Neural cell (in vitro differentiated cells): ENCODE results near the gene RPS6KA5. TPM values are rescaled to one million over a fixed set of nuclear protein-coding genes. Genes with fewer than 3 reads are reported as not detected.

Source experiments
- H2AFZ ChIP-seq: fragments of 200-600, 300-800 bp; sonication (generic), shearing (Covaris generic); 2 replicates; pipeline ENCODE4 v1.6.0; 2014; ENCODE audit warnings: low read depth, mild to moderate bottlenecking, antibody characterized with exemption, low read length, moderate library complexity
- H3F3A ChIP-seq: fragments of 200-600 bp; shearing (Covaris generic); 2 replicates; pipeline ENCODE4 v1.6.1; 2016; ENCODE audit warnings: mild to moderate bottlenecking, moderate library complexity, mixed read lengths, antibody characterized with exemption, low read length; ENCODE audit not compliant: insufficient read depth, poor library complexity, severe bottlenecking
- H3K27ac ChIP-seq: fragments of 200-600, 300-800 bp; sonication (generic), shearing (Covaris generic); 2 replicates; pipeline ENCODE4 v1.5.1; 2014; ENCODE audit warnings: mild to moderate bottlenecking, low read length, moderate library complexity
- H3K27me3 ChIP-seq: fragments of 300-800, 200-600 bp; sonication (generic), shearing (Covaris generic); 2 replicates; pipeline ENCODE4 v1.6.0; 2014; ENCODE audit warnings: mild to moderate bottlenecking, low read depth, low read length, moderate library complexity; ENCODE audit not compliant: insufficient read depth
- H3K36me3 ChIP-seq: fragments of 300-800, 200-600 bp; sonication (generic), shearing (Covaris generic); 2 replicates; pipeline ENCODE4 v1.5.1; 2014; ENCODE audit warnings: mild to moderate bottlenecking, antibody characterized with exemption, low read length, moderate library complexity; ENCODE audit not compliant: insufficient read depth
- H3K4me2 ChIP-seq: fragments of 300-800, 200-600 bp; sonication (generic), shearing (Covaris generic); 2 replicates; pipeline ENCODE4 v1.6.0; 2014; ENCODE audit warnings: mild to moderate bottlenecking, low read length
- H3K4me3 ChIP-seq: fragments of 300-800, 200-600 bp; sonication (generic), shearing (Covaris generic); 2 replicates; pipeline ENCODE4 v1.5.1; 2014; ENCODE audit warnings: mild to moderate bottlenecking, low read length, moderate library complexity
- H3K79me2 ChIP-seq: fragments of 200-600 bp; shearing (Covaris generic); replicated peaks from 2 replicates; pipeline ENCODE4 v1.6.0; 2014; ENCODE audit warnings: mild to moderate bottlenecking, low read length, moderate library complexity; ENCODE audit not compliant: insufficient read depth
- H3K9ac ChIP-seq: fragments of 300-800, 200-600 bp; sonication (generic), shearing (Covaris generic); 2 replicates; pipeline ENCODE4 v1.6.1; 2016; ENCODE audit warnings: mild to moderate bottlenecking, low read length, mixed read lengths
- H3K9me2 ChIP-seq: fragments of 200-600 bp; shearing (Covaris generic); 2 replicates; pipeline ENCODE4 v1.6.1; 2016; ENCODE audit warnings: mild to moderate bottlenecking, low read length, mixed read lengths; ENCODE audit not compliant: insufficient read depth
- H3K9me3 ChIP-seq: fragments of 200-600, 300-800 bp; sonication (generic), shearing (Covaris generic); 2 replicates; pipeline ENCODE4 v1.6.1; 2016; ENCODE audit warnings: mild to moderate bottlenecking, mixed run types, low read length, moderate library complexity, mixed read lengths
- H4K20me1 ChIP-seq: fragments of 200-600 bp; shearing (Covaris generic); 2 replicates; pipeline ENCODE4 v1.6.1; 2016; ENCODE audit warnings: mild to moderate bottlenecking, mixed run types; ENCODE audit not compliant: insufficient read depth
- EP300 ChIP-seq: fragments of 450-650 bp; conservative IDR thresholded peaks from 2 replicates; pipeline ENCODE4 v1.6.1; 2014; ENCODE audit warnings: antibody characterized with exemption, mild to moderate bottlenecking, moderate library complexity; ENCODE audit not compliant: poor library complexity, severe bottlenecking
- EZH2 ChIP-seq: fragments of 200-600, 300-800 bp; shearing (Covaris generic), sonication (generic); IDR thresholded peaks from 2 replicates; pipeline ENCODE4 v1.6.1; 2014; ENCODE audit warnings: antibody characterized with exemption, low read length, borderline replicate concordance, mild to moderate bottlenecking; ENCODE audit not compliant: insufficient read depth, poor library complexity, severe bottlenecking
- MXI1 ChIP-seq: fragments of 450-650 bp; conservative IDR thresholded peaks from 2 replicates; pipeline ENCODE4 v1.6.1; 2014; ENCODE audit warnings: antibody characterized with exemption, mild to moderate bottlenecking; ENCODE audit not compliant: poor library complexity, severe bottlenecking
- POLR2AphosphoS5 ChIP-seq: IDR thresholded peaks from 2 replicates; pipeline ENCODE4 v1.6.1; 2012
- RAD21 ChIP-seq: fragments of 450-650 bp; conservative IDR thresholded peaks from 2 replicates; pipeline ENCODE4 v1.6.1; 2014; ENCODE audit warnings: antibody characterized with exemption, mild to moderate bottlenecking, moderate library complexity
- SMC3 ChIP-seq: fragments of 450-650 bp; conservative IDR thresholded peaks from 2 replicates; pipeline ENCODE4 v1.6.1; 2014; ENCODE audit warnings: antibody characterized with exemption, mild to moderate bottlenecking, moderate library complexity; ENCODE audit not compliant: poor library complexity
- TAF1 ChIP-seq: IDR thresholded peaks from 2 replicates; pipeline ENCODE4 v1.6.1; 2012; ENCODE audit warnings: low read depth
- polyA plus RNA-seq: library from polyadenylated mRNA; depleted of rRNA; stranded (reverse); fragments of >200 nt; gene quantifications from 2 replicates; pipeline ENCODE4 v1.2.3, GENCODE V29; 2014
- TF ChIP-seq, protein P1 (sequence below): IDR thresholded peaks from 2 replicates; pipeline ENCODE4 v1.6.1; 2012; ENCODE audit warnings: borderline replicate concordance
- TF ChIP-seq, protein P2 (sequence below): fragments of 450-650 bp; IDR thresholded peaks from 2 replicates; pipeline ENCODE4 v1.5.1; 2014; ENCODE audit warnings: antibody characterized with exemption, mild to moderate bottlenecking, moderate library complexity; ENCODE audit not compliant: poor library complexity, severe bottlenecking

The RPS6KA5 gene
- polyA plus RNA-seq, 1 donor from 2014 or later = 6.3 TPM

DNA sequence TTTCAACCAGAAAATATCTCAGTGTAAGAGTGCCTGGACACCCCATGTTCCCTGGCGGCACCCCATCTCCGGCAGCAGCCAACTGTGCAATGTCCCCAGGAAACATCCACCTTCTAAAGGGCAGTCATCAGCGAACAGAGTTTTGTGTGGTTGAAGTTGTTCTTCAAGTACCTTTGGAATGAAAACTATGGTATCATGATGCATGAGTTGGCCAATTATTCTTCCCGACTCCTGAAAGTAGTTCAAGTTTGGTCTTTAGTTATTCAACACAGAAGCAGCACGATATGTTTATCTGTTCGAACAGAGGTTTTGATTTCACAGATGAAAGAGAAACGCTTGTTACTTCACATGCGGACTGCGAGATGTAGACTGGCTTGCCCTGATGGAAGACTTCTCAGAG lies 223.1 kb downstream of the RPS6KA5 start:
- no peak overlapping the region for H3K4me3 ChIP-seq
- no peaks in the 10 kb centered on the region for H3K27me3 ChIP-seq
- H3K9me2 ChIP-seq = no peaks in the 10 kb centered on the region
- TF ChIP-seq POLR2AphosphoS5 (no peak), TAF1 (no peak), EP300 (no peak), SMC3 (no peak), RAD21 (no peak), EZH2 (no peak), MXI1 (no peak)
- TF ChIP-seq, protein P1, sequence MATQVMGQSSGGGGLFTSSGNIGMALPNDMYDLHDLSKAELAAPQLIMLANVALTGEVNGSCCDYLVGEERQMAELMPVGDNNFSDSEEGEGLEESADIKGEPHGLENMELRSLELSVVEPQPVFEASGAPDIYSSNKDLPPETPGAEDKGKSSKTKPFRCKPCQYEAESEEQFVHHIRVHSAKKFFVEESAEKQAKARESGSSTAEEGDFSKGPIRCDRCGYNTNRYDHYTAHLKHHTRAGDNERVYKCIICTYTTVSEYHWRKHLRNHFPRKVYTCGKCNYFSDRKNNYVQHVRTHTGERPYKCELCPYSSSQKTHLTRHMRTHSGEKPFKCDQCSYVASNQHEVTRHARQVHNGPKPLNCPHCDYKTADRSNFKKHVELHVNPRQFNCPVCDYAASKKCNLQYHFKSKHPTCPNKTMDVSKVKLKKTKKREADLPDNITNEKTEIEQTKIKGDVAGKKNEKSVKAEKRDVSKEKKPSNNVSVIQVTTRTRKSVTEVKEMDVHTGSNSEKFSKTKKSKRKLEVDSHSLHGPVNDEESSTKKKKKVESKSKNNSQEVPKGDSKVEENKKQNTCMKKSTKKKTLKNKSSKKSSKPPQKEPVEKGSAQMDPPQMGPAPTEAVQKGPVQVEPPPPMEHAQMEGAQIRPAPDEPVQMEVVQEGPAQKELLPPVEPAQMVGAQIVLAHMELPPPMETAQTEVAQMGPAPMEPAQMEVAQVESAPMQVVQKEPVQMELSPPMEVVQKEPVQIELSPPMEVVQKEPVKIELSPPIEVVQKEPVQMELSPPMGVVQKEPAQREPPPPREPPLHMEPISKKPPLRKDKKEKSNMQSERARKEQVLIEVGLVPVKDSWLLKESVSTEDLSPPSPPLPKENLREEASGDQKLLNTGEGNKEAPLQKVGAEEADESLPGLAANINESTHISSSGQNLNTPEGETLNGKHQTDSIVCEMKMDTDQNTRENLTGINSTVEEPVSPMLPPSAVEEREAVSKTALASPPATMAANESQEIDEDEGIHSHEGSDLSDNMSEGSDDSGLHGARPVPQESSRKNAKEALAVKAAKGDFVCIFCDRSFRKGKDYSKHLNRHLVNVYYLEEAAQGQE = no peak
- TF ChIP-seq, protein P2, sequence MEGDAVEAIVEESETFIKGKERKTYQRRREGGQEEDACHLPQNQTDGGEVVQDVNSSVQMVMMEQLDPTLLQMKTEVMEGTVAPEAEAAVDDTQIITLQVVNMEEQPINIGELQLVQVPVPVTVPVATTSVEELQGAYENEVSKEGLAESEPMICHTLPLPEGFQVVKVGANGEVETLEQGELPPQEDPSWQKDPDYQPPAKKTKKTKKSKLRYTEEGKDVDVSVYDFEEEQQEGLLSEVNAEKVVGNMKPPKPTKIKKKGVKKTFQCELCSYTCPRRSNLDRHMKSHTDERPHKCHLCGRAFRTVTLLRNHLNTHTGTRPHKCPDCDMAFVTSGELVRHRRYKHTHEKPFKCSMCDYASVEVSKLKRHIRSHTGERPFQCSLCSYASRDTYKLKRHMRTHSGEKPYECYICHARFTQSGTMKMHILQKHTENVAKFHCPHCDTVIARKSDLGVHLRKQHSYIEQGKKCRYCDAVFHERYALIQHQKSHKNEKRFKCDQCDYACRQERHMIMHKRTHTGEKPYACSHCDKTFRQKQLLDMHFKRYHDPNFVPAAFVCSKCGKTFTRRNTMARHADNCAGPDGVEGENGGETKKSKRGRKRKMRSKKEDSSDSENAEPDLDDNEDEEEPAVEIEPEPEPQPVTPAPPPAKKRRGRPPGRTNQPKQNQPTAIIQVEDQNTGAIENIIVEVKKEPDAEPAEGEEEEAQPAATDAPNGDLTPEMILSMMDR = no peak
- no peak overlapping the region for H3K27ac ChIP-seq
- H3K4me2 ChIP-seq = no peak overlapping the region
- no peaks in the 10 kb centered on the region for H3K9me3 ChIP-seq
- no peaks in the 10 kb centered on the region for H3K79me2 ChIP-seq
- no peaks in the 10 kb centered on the region for H4K20me1 ChIP-seq
- no peaks in the 10 kb centered on the region for H3F3A ChIP-seq
- H2AFZ ChIP-seq = no peak overlapping the region
- H3K36me3 ChIP-seq = no peaks in the 10 kb centered on the region
- H3K9ac ChIP-seq = no peak overlapping the region

DNA sequence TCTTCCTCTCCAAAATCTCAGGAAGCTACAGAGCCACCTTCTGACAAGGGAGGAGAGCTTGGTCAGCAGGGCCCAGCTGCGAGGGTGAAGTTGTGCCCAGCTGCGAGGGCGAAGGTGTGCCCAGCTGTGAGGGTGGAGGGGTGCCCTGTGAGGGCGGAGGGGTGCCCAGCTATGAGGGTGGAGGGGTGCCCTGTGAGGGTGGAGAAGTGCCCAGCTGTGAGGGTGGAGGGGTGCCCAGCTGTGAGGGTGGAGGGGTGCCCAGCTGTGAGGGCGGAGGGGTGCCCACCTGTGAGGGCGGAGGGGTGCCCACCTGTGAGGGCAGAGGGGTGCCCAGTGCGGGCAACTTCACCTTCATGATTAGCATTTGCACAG lies 223.8 kb downstream of the RPS6KA5 start:
- H3K9ac ChIP-seq = no peak overlapping the region
- no peak overlapping the region for H2AFZ ChIP-seq
- TF ChIP-seq EZH2 (no peak), POLR2AphosphoS5 (no peak), SMC3 (no peak), RAD21 (no peak), MXI1 (no peak), EP300 (no peak), TAF1 (no peak)
- TF ChIP-seq, protein P1 = no peak
- TF ChIP-seq, protein P2 = no peak
- H3K27ac ChIP-seq = no peak overlapping the region
- H3K27me3 ChIP-seq = no peaks in the 10 kb centered on the region
- H3F3A ChIP-seq = no peaks in the 10 kb centered on the region
- H3K4me3 ChIP-seq = no peak overlapping the region
- no peaks in the 10 kb centered on the region for H3K9me2 ChIP-seq
- no peaks in the 10 kb centered on the region for H3K9me3 ChIP-seq
- H3K36me3 ChIP-seq = no peaks in the 10 kb centered on the region
- H4K20me1 ChIP-seq = no peaks in the 10 kb centered on the region
- H3K4me2 ChIP-seq = no peak overlapping the region
- H3K79me2 ChIP-seq = no peaks in the 10 kb centered on the region
